ENCODE data around the gene TTYH3. TPM values are rescaled to one million over a fixed set of nuclear protein-coding genes. Genes with fewer than 3 reads are reported as not detected.

Gene TTYH3
- total RNA-seq, 1 experiment from 2014 or later: 114 TPM

GRCh38 chr7:2651847-2652735, 20.3 kb downstream of the TTYH3 start:
- H3K4me3 ChIP-seq: no peak overlapping the region
- H3K36me3 ChIP-seq (ENCODE audit: low read depth): no peaks in the 10 kb centered on the region
- H4K20me1 ChIP-seq (ENCODE audit: insufficient read depth): peaks cover 3% of the 10 kb centered on the region; the same call in 1 of the 2 replicates
- intact Hi-C loops (cut with micrococcal nuclease; ENCODE audit: unreplicated experiment): no loop called here
- H3K4me2 ChIP-seq: no peak overlapping the region
- no peaks in the 10 kb centered on the region for H3K9me2 ChIP-seq (ENCODE audit: insufficient read depth)
- BruUV-seq (replicated peaks): no TSS peak
- peaks cover 3% of the 10 kb centered on the region; the same call in 1 of the 2 replicates for H3F3A ChIP-seq (ENCODE audit: insufficient read depth, low read depth)
- H3K27me3 ChIP-seq (ENCODE audit: insufficient read depth, low read depth): no peaks in the 10 kb centered on the region
- H3K27ac ChIP-seq: no peak overlapping the region
- H3K9me3 ChIP-seq (ENCODE audit: insufficient read depth, low read depth): no peaks in the 10 kb centered on the region
- DNase-seq: no peak
- H3K79me2 ChIP-seq (ENCODE audit: low read depth): no peaks in the 10 kb centered on the region
- ChIA-PET POLR2A (ENCODE audit: unreplicated experiment) (no interaction called here), CTCF (no interaction called here)
- H3K4me1 ChIP-seq (replicated peaks; ENCODE audit: insufficient read depth): no peaks in the 10 kb centered on the region
- H2AFZ ChIP-seq: no peak overlapping the region
- TF ChIP-seq CTCF (conservative IDR thresholded peaks at IDR 0.05) (no peak), EZH2 (IDR thresholded peaks at IDR 0.05; ENCODE audit: low read depth) (no peak)

GRCh38 chr7:2652736-2653060, 20.9 kb downstream of the TTYH3 start:
- H3K27ac ChIP-seq: no peak overlapping the region
- no peak for DNase-seq
- H3K9me2 ChIP-seq (ENCODE audit: insufficient read depth): no peaks in the 10 kb centered on the region
- no peaks in the 10 kb centered on the region for H3K27me3 ChIP-seq (ENCODE audit: insufficient read depth, low read depth)
- intact Hi-C loops (cut with micrococcal nuclease; ENCODE audit: unreplicated experiment): no loop called here
- CTCF ChIA-PET: interaction anchor here (0.5 to 0.6 kb wide), 2 partner anchors 51 to 61 kb away, joined by 9 to 22 read pairs; no protein-coding TSS in a partner anchor
- H2AFZ ChIP-seq: no peak overlapping the region
- H3K36me3 ChIP-seq (ENCODE audit: low read depth): no peaks in the 10 kb centered on the region
- no peaks in the 10 kb centered on the region for H3K4me1 ChIP-seq (replicated peaks; ENCODE audit: insufficient read depth)
- H3K4me3 ChIP-seq: no peak overlapping the region
- POLR2A ChIA-PET (ENCODE audit: unreplicated experiment): no interaction called here
- TF ChIP-seq EZH2 (IDR thresholded peaks at IDR 0.05; ENCODE audit: low read depth) (no peak), CTCF (conservative IDR thresholded peaks at IDR 0.05) (no peak)
- peaks cover under 1% of the 10 kb centered on the region; the same call in 1 of the 2 replicates for H3F3A ChIP-seq (ENCODE audit: insufficient read depth, low read depth)
- no peaks in the 10 kb centered on the region for H3K9me3 ChIP-seq (ENCODE audit: insufficient read depth, low read depth)
- BruUV-seq (replicated peaks): no TSS peak
- H3K4me2 ChIP-seq: no peak overlapping the region
- peaks cover 3% of the 10 kb centered on the region; the same call in 1 of the 2 replicates for H4K20me1 ChIP-seq (ENCODE audit: insufficient read depth)
- no peaks in the 10 kb centered on the region for H3K79me2 ChIP-seq (ENCODE audit: low read depth)

- no peak for TF ChIP-seq EZH2 (IDR thresholded peaks at IDR 0.05; ENCODE audit: low read depth)
- no peak for TF ChIP-seq CTCF (conservative IDR thresholded peaks at IDR 0.05)
- ChIA-PET POLR2A (ENCODE audit: unreplicated experiment) (interaction anchor here (0.6 kb wide), 1 partner anchor 25 kb away, joined by 3 read pairs; no protein-coding TSS in a partner anchor), CTCF (interaction anchor here (0.6 kb wide), 1 partner anchor 88 kb away, joined by 6 read pairs; no protein-coding TSS in a partner anchor)
- H3F3A ChIP-seq (ENCODE audit: insufficient read depth, low read depth): no peaks in the 10 kb centered on the region; the same call in 1 of the 2 replicates
- no peak overlapping the region for H3K4me2 ChIP-seq
- H3K4me1 ChIP-seq (replicated peaks; ENCODE audit: insufficient read depth): no peaks in the 10 kb centered on the region
- H2AFZ ChIP-seq: no peak overlapping the region
- no peak for DNase-seq
- H4K20me1 ChIP-seq (ENCODE audit: insufficient read depth): peaks cover 7% of the 10 kb centered on the region
- intact Hi-C loops (cut with micrococcal nuclease; ENCODE audit: unreplicated experiment): no loop called here
- no peaks in the 10 kb centered on the region for H3K36me3 ChIP-seq (ENCODE audit: low read depth)
- no TSS peak for BruUV-seq (replicated peaks)
- H3K27me3 ChIP-seq (ENCODE audit: insufficient read depth, low read depth): no peaks in the 10 kb centered on the region
- no peaks in the 10 kb centered on the region for H3K9me3 ChIP-seq (ENCODE audit: insufficient read depth, low read depth)
- no peaks in the 10 kb centered on the region for H3K9me2 ChIP-seq (ENCODE audit: insufficient read depth)
- H3K79me2 ChIP-seq (ENCODE audit: low read depth): no peaks in the 10 kb centered on the region
- H3K4me3 ChIP-seq: no peak overlapping the region
- no peak overlapping the region for H3K27ac ChIP-seq
These were observed 22.3 kb downstream of the TTYH3 start for GRCh38 chr7:2654059-2654458.
